Suprapubic skin (tissue), 4 donors: ENCODE results near the gene UBE2E2. TPM values are rescaled to one million over a fixed set of nuclear protein-coding genes. Genes with fewer than 3 reads are reported as not detected.

Experiments used
- DNase-seq, 2 donors: peaks; one replicate each; pipeline ENCODE4 v3.0.0-alpha.2; 2019; ENCODE audit warnings: low spot score in 2 of 2
- H3K27ac ChIP-seq: fragments of 200-600 bp; sonication (generic); one replicate; pipeline ENCODE4 v1.5.1; 2019
- H3K27me3 ChIP-seq: fragments of 200-600 bp; sonication (generic); one replicate; pipeline ENCODE4 v1.5.1; 2019
- H3K36me3 ChIP-seq: fragments of 200-600 bp; sonication (generic); one replicate; pipeline ENCODE4 v1.5.1; 2019
- H3K4me1 ChIP-seq: fragments of 200-600 bp; sonication (generic); one replicate; pipeline ENCODE4 v1.5.1; 2019
- H3K4me3 ChIP-seq: fragments of 200-600 bp; sonication (generic); one replicate; pipeline ENCODE4 v1.5.1; 2019; ENCODE audit warnings: mild to moderate bottlenecking
- H3K9me3 ChIP-seq: fragments of 200-600 bp; sonication (generic); one replicate; pipeline ENCODE4 v1.5.1; 2019
- EP300 ChIP-seq: sonication (generic); formaldehyde crosslinking; IDR thresholded peaks from one replicate; pipeline ENCODE4 v1.6.1; 2017; ENCODE audit warnings: antibody characterized with exemption
- POLR2A ChIP-seq, 2 donors: fragments of 450-650 bp; IDR thresholded peaks; one replicate each; pipeline ENCODE4 v1.6.1; 2017; ENCODE audit warnings: antibody characterized with exemption in 2 of 2, mild to moderate bottlenecking in 2 of 2, moderate library complexity in 2 of 2
- POLR2AphosphoS5 ChIP-seq, 3 donors: sonication (generic); formaldehyde crosslinking; IDR thresholded peaks; one replicate each; pipeline ENCODE4 v1.6.1; 2017; ENCODE audit warnings: antibody characterized with exemption in 3 of 3
- WGBS: methylation state at CpG from one replicate; pipeline ENCODE4 v1.1.5; 2018; 5-methylcytosine and 5-hydroxymethylcytosine counted together
- total RNA-seq, 4 donors: library from RNA; depleted of rRNA; stranded (reverse); fragments of >200 nt; gene quantifications; one replicate each; pipeline ENCODE4 v1.1.0, GENCODE V29; 2016
- TF ChIP-seq, protein P1 (sequence below), 2 donors: fragments of 200-600 bp in 1 of 2; fragments of 450-650 bp in 1 of 2; sonication (generic) in 1 of 2; IDR thresholded peaks; one replicate each; pipeline ENCODE4 v1.5.1; 2016 to 2019; ENCODE audit warnings: antibody characterized with exemption in 2 of 2, mild to moderate bottlenecking in 1 of 2, moderate library complexity in 1 of 2

UBE2E2 gene
- total RNA-seq, 4 donors from 2014 or later = 30.2 to 65.4 (median 34.8) TPM

- no peaks in the 10 kb centered on the region for H3K36me3 ChIP-seq
- TF ChIP-seq EP300 (no peak), POLR2AphosphoS5 (IDR thresholded peaks at IDR 0.05) (no peak), POLR2A (IDR thresholded peaks at IDR 0.05) (no peak)
- TF ChIP-seq, protein P1, sequence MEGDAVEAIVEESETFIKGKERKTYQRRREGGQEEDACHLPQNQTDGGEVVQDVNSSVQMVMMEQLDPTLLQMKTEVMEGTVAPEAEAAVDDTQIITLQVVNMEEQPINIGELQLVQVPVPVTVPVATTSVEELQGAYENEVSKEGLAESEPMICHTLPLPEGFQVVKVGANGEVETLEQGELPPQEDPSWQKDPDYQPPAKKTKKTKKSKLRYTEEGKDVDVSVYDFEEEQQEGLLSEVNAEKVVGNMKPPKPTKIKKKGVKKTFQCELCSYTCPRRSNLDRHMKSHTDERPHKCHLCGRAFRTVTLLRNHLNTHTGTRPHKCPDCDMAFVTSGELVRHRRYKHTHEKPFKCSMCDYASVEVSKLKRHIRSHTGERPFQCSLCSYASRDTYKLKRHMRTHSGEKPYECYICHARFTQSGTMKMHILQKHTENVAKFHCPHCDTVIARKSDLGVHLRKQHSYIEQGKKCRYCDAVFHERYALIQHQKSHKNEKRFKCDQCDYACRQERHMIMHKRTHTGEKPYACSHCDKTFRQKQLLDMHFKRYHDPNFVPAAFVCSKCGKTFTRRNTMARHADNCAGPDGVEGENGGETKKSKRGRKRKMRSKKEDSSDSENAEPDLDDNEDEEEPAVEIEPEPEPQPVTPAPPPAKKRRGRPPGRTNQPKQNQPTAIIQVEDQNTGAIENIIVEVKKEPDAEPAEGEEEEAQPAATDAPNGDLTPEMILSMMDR (IDR thresholded peaks at IDR 0.05) = no peak
- no peaks in the 10 kb centered on the region for H3K9me3 ChIP-seq
- DNase-seq = no peak
- H3K27ac ChIP-seq = no peak overlapping the region
- H3K4me3 ChIP-seq = no peak overlapping the region
- 63% methylated on average over 5 of the region's 5 CpGs for whole genome bisulfite sequencing
- H3K4me1 ChIP-seq = no peaks in the 10 kb centered on the region
- H3K27me3 ChIP-seq = no peaks in the 10 kb centered on the region
These were observed 112.0 kb downstream of the UBE2E2 start for GRCh38 chr3:23314981-23315762.

- H3K4me1 ChIP-seq = no peaks in the 10 kb centered on the region
- TF ChIP-seq POLR2A (IDR thresholded peaks at IDR 0.05) (no peak), POLR2AphosphoS5 (IDR thresholded peaks at IDR 0.05) (no peak), EP300 (no peak)
- TF ChIP-seq, protein P1 (IDR thresholded peaks at IDR 0.05) = no peak
- 80% methylated on average over 2 of the region's 2 CpGs for WGBS
- H3K36me3 ChIP-seq = no peaks in the 10 kb centered on the region
- no peaks in the 10 kb centered on the region for H3K9me3 ChIP-seq
- H3K27ac ChIP-seq = no peak overlapping the region
- no peaks in the 10 kb centered on the region for H3K27me3 ChIP-seq
- no peak for DNase-seq
- no peak overlapping the region for H3K4me3 ChIP-seq
These were observed 113.8 kb downstream of the UBE2E2 start for GRCh38 chr3:23316924-23317323.

DNA sequence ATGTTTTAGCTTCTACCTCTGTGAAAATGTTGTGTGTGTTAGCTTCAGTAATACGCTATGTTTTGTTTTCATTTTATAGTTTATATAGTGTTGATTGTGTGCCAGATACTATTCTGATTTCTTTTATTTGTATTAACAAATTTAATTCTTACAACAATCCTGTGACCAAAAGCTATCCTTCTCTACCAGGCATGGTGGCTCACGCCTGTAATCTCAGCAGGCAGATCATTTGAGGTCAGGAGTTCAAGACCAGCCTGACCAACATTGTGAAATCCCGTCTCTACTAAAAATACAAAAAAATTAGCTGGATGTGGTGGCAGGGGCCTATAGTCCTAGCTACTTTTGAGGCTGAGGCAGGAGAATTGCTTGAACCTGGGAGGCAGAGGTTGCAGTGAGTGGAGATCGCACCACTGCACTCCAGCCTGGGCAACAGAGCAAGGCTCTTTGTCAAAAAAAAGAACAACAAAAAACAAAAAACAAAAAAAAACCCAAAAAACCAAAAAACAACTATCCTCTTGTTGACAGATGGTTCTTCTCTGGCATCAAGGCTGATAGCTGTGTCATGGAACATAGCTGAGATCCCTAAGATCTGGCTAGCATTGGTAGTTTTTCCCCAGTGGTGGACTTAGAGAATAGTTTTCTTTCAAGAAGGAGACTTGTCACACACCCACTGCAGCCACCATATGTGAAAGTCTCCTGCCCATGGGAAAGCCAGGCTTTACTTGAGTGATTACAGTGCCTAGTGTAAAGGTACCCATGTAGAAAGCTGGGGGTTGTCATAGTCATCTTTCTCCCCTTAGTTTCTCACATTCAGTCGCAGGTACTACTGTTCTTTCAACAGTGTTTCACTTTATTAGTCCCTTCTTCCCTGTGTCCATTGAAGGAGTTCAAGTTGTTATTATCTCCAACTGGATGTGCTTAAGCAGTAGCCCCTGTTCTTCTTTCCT, 116.5 kb downstream of the UBE2E2 start:
- no peak for TF ChIP-seq POLR2AphosphoS5 (IDR thresholded peaks at IDR 0.05)
- TF ChIP-seq, protein P1 (IDR thresholded peaks at IDR 0.05) = no peak
- TF ChIP-seq POLR2A (IDR thresholded peaks at IDR 0.05) = no peak
- TF ChIP-seq EP300 = no peak
- no peaks in the 10 kb centered on the region for H3K4me1 ChIP-seq
- no peak overlapping the region for H3K4me3 ChIP-seq
- H3K27me3 ChIP-seq = no peaks in the 10 kb centered on the region
- no peak overlapping the region for H3K27ac ChIP-seq
- H3K36me3 ChIP-seq = no peaks in the 10 kb centered on the region
- 92% methylated on average over 5 of the region's 5 CpGs for WGBS
- H3K9me3 ChIP-seq = no peaks in the 10 kb centered on the region
- DNase-seq = no peak

- no peaks in the 10 kb centered on the region for H3K27me3 ChIP-seq
- no peak for DNase-seq
- no peak overlapping the region for H3K27ac ChIP-seq
- TF ChIP-seq POLR2A (IDR thresholded peaks at IDR 0.05) (no peak), POLR2AphosphoS5 (IDR thresholded peaks at IDR 0.05) (no peak), EP300 (no peak)
- TF ChIP-seq, protein P1 (IDR thresholded peaks at IDR 0.05) = no peak
- no peaks in the 10 kb centered on the region for H3K36me3 ChIP-seq
- no peaks in the 10 kb centered on the region for H3K4me1 ChIP-seq
- no peaks in the 10 kb centered on the region for H3K9me3 ChIP-seq
- WGBS = 88% methylated on average over 10 of the region's 10 CpGs
- no peak overlapping the region for H3K4me3 ChIP-seq
These were observed 117.8 kb downstream of the UBE2E2 start for GRCh38 chr3:23320586-23321570.
